HEK293T (cell line): ENCODE data around the gene SLC6A17.
A peak's percentile ranks its signal among the peaks of the same experiment; 100 is the strongest.

ENCODE experiments used
- ARNT ChIP-seq: fragments of 450-650 bp; IDR thresholded peaks from 2 replicates; pipeline ENCODE4 v1.6.1; 2017; ENCODE audit warnings: mild to moderate bottlenecking
- BHLHE40 ChIP-seq: fragments of 450-650 bp; IDR thresholded peaks from 2 replicates; pipeline ENCODE4 v1.6.1; 2016; ENCODE audit warnings: mild to moderate bottlenecking, moderate library complexity, borderline replicate concordance
- CTBP1 ChIP-seq: fragments of 450-650 bp; IDR thresholded peaks from 2 replicates; pipeline ENCODE4 v1.6.1; 2016; ENCODE audit warnings: borderline replicate concordance
- ELF4 ChIP-seq: fragments of 450-650 bp; IDR thresholded peaks from 2 replicates; pipeline ENCODE4 v1.6.1; 2017; ENCODE audit warnings: antibody characterized with exemption
- FOXA1 ChIP-seq: fragments of 450-650 bp; IDR thresholded peaks from 2 replicates; pipeline ENCODE4 v1.6.1; 2016; ENCODE audit warnings: mild to moderate bottlenecking
- FOXK2 ChIP-seq: fragments of 450-650 bp; IDR thresholded peaks from 2 replicates; pipeline ENCODE4 v1.6.1; 2016; ENCODE audit warnings: mild to moderate bottlenecking
- FOXM1 ChIP-seq: fragments of 450-650 bp; IDR thresholded peaks from 2 replicates; pipeline ENCODE4 v1.6.1; 2017; ENCODE audit warnings: mild to moderate bottlenecking, borderline replicate concordance
- HDGF ChIP-seq: fragments of 450-650 bp; IDR thresholded peaks from 2 replicates; pipeline ENCODE4 v1.6.1; 2017; ENCODE audit warnings: antibody characterized with exemption, borderline replicate concordance
- L3MBTL2 ChIP-seq: fragments of 450-650 bp; conservative IDR thresholded peaks from 2 replicates; pipeline ENCODE4 v1.6.1; 2016; ENCODE audit warnings: mild to moderate bottlenecking
- LEF1 ChIP-seq: fragments of 450-650 bp; IDR thresholded peaks from 2 replicates; pipeline ENCODE4 v1.6.1; 2017; ENCODE audit warnings: mild to moderate bottlenecking, borderline replicate concordance
- SP1 ChIP-seq: fragments of 450-650 bp; IDR thresholded peaks from 2 replicates; pipeline ENCODE4 v1.6.1; 2017
- SUZ12 ChIP-seq: fragments of 450-650 bp; IDR thresholded peaks from 2 replicates; pipeline ENCODE4 v1.6.1; 2016; ENCODE audit warnings: mild to moderate bottlenecking
- TARDBP ChIP-seq: fragments of 450-650 bp; IDR thresholded peaks from 2 replicates; pipeline ENCODE4 v1.6.1; 2016
- ZNF384 ChIP-seq: fragments of 450-650 bp; IDR thresholded peaks from 2 replicates; pipeline ENCODE4 v1.6.1; 2016

DNA sequence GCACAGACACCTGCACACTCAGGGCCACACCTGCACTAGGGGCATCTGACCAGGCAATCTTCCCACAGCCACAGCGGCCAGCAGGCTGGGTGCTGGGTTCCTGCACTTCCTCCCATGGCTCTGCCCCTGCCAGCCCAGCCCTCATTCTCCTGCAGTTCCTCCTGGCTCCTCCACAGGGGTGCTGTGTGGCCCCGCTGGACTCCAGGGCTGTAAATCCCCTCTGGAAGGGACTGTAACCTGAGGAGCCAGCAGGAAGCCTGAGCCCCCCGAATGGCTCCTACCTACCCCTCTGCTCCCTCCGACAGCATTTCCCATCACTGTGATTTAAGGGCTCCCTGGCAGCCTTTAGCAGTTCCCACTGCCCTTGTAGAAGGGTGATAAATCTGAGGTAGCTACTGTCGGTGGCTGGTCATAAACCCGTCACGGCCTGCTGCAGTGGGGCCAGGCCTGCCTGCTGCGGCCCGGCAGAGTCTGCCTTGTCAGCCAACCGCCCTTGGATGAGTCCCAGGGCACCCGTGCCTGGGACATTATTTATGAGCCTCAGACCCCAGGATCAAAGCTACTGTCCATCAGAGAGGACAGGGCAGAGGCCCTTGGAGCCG, 29.2 kb upstream of the SLC6A17 start:
- no peak for TF ChIP-seq BHLHE40
- no peak for TF ChIP-seq ELF4
- TF ChIP-seq SP1, result no peak
- TF ChIP-seq L3MBTL2, result no peak
- no peak for TF ChIP-seq TARDBP
- TF ChIP-seq FOXK2, result no peak
- no peak for TF ChIP-seq FOXA1
- TF ChIP-seq LEF1, result no peak
- no peak for TF ChIP-seq FOXM1
- TF ChIP-seq CTBP1, result peak; percentile 45; the same call in 1 of the 2 replicates
- no peak for TF ChIP-seq SUZ12
- TF ChIP-seq HDGF, result no peak
- no peak for TF ChIP-seq ARNT
- TF ChIP-seq ZNF384, result no peak
